ENCODE measurements around the gene COPB1.

- TF ChIP-seq, protein P1, sequence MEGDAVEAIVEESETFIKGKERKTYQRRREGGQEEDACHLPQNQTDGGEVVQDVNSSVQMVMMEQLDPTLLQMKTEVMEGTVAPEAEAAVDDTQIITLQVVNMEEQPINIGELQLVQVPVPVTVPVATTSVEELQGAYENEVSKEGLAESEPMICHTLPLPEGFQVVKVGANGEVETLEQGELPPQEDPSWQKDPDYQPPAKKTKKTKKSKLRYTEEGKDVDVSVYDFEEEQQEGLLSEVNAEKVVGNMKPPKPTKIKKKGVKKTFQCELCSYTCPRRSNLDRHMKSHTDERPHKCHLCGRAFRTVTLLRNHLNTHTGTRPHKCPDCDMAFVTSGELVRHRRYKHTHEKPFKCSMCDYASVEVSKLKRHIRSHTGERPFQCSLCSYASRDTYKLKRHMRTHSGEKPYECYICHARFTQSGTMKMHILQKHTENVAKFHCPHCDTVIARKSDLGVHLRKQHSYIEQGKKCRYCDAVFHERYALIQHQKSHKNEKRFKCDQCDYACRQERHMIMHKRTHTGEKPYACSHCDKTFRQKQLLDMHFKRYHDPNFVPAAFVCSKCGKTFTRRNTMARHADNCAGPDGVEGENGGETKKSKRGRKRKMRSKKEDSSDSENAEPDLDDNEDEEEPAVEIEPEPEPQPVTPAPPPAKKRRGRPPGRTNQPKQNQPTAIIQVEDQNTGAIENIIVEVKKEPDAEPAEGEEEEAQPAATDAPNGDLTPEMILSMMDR (optimal IDR thresholded peaks at IDR 0.05 in 1 of 3, IDR thresholded peaks at IDR 0.05 in 1 of 3, conservative IDR thresholded peaks at IDR 0.05 in 1 of 3; ENCODE audit: extremely low read depth in 1 of 3, insufficient read depth in 2 of 3, low read length in 3 of 3) = no peak
- TF ChIP-seq EZH2 (IDR thresholded peaks at IDR 0.05; ENCODE audit: low read length) = no peak
Measured at GRCh38 chr11:14409891-14410290, 89.7 kb downstream of the COPB1 start.

Measured in keratinocyte (primary cell).